Stimulated activated CD4-positive, alpha-beta T cell treated with anti-CD3 and anti-CD28 coated beads, TNF-alpha, amount 100 ng/mL, for 48 hours (primary cell): ENCODE data around the gene CCL4.
A peak's percentile ranks its signal among the peaks of the same experiment; 100 is the strongest.
"Not testable (repeated sequence)": the region's sequence is repeated elsewhere in the genome, so short reads cannot be mapped to it uniquely, and the experiment has no call there.

Experiments used
- DNase-seq, 3 donors: peaks; one replicate each; pipeline ENCODE4 v3.0.0-alpha.2; 2020; ENCODE audit warnings: low read depth in 3 of 3

The CCL4 gene

GRCh38 chr17:36103401-36103975 is at the start of gene CCL4:
CCL4 (plus strand) TSS chr17:36103827; CDS start chr17:36103906, 79 bp downstream.
- not testable (repeated sequence) for DNase-seq

DNA sequence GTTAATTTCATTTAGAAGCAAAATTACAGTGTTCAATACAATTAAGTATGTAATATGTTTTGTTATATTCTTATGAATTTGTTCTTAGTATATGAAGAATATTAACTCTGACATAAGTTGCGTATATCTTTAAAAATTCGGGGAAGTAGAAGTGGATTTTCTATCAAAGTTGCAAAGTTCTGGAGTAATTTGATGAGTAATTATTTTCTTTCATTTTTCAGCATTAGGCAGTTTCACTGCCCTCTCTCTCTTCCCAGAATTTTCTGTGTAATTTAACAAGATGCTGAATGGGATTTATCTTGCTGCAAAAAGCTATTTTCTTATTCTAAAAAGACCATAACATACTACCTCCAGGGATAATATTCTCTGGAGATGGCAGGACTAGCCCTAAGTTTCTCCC is 48.5 kb upstream of the CCL4 start:
- DNase-seq, result no peak

DNA sequence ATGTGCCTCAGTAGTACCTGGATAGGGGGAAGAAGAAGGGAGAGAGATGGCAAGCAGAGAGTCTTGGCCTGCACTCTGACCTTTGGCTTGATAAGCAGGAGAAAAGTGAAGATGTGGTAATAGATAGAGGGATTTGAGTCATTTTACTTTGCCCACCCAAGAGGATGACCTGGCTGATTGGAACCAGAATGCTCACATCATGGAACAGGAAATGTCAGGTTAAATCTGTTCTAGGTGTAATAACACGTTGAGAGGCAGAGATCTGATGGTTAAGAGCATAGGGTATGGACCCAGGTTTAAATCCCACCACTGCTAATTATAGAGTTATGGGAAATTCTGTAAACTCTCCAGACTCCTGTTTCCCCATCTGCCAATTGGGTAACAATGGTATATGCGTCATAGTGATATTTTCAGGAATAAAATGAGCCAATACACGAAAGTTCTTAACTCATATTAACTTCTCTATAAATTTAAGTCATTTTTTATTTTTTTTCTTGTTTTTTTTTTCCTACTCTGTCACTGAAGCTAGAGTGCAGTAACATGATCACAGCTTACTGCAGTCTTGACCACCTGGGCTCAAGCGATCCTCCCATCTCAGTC is 47.6 kb upstream of the CCL4 start:
- no peak for DNase-seq

DNA sequence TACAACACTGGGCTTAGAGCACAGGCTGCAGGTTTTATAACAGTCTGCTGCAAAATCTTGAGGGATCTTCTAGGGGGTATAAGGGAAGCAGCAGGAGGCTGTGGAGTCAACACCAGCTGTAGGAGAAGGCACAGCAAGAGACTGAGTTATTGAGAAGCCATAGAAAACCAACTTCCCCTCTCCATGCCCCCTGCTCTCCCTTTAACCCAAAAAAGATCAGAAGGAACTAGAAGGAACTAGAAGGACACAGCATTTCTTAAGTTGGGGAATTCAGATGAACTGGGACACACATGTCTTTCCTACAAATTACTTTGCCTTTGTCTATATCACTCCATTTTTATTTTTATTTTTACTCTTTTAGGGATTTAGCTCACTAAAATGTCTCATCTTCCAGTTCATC is 45.7 kb upstream of the CCL4 start:
- no peak for DNase-seq

DNA sequence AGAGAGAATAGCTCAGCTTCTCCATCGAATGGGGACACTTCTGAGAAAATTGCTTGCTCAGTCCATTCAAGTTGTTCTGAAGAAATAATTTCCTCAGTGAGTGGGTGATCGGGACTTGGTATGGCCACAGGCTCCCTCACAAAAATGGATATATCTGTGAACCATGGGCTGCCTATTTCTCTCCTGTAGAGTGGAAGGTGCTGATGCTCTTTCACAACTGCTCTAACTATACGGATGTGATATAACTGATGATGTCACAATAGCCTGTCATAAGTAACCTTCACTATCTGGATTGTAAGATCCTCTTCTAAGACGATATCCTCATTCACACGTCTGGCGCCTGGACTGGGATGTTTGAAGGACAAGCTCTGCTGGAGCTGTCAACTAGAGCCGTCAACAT is 44.2 kb upstream of the CCL4 start:
- DNase-seq, result no peak

DNA sequence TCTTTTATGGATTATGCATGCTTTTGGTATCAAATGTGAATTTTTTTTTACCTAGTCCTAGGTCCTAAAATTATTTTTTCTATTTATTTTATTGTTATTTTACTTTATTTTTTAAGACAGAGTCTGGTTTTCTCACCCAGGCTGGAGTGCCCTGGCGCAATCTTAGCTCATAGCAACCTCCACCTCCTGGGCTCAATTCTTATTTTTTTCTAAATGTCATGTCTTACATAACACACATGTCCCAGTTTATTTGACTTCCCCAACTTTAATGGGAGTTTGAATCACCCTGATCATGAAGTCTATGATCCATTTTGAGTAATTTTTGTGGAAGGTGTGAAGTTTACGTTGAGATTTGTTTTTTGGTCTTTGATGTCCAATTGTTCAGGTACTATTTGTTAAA is 42.8 kb upstream of the CCL4 start:
- DNase-seq, result no peak

- no peak for DNase-seq
Measured at GRCh38 chr17:36063786-36064541, 39.7 kb upstream of the CCL4 start, which contains the start of gene CCL18. CCL18 (plus strand) TSS chr17:36064272; CDS start chr17:36064343, 71 bp downstream.

GRCh38 chr17:36066365-36066985 is 37.2 kb upstream of the CCL4 start:
- no peak for DNase-seq

DNA sequence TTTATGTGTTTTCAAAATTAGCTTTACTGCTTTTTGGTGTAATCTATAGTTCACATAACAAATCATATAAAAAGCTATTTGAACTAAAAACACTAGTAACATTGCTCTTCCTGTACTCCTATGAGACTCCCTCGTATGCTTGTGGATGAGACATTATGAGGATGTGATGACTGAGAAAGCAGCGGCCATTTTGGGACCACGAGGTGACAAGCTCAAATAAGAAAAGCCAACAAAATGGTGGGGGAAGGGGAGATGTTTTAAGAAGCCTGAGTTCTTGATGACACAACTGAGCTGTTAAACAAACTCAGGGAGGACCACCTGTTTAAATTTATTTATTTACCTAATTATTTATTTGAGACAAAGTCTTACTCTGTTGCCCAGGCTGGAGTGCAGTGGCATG is 35.1 kb upstream of the CCL4 start:
- no peak for DNase-seq

DNA sequence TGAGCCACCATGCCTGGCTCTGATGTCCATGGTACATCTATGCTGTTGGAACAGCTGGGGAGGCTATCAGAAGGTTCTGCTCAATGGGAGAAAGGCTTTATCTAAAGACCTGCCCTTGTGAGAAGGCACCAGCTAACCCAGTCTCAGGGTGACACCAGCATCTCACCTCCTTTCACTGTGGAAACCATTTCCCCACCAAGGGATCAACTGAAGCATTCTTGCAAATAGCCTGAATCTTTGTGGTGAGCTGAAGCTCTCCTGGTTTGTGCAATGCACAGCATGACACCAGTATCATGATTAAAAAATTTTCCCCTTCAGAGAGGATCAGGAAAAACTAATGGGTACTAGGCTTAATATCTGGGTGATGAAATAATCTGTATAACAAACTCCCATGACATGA is 34.5 kb upstream of the CCL4 start:
- no peak for DNase-seq

- DNase-seq, result no peak
Measured at GRCh38 chr17:36070427-36070826, 33.2 kb upstream of the CCL4 start.

DNA sequence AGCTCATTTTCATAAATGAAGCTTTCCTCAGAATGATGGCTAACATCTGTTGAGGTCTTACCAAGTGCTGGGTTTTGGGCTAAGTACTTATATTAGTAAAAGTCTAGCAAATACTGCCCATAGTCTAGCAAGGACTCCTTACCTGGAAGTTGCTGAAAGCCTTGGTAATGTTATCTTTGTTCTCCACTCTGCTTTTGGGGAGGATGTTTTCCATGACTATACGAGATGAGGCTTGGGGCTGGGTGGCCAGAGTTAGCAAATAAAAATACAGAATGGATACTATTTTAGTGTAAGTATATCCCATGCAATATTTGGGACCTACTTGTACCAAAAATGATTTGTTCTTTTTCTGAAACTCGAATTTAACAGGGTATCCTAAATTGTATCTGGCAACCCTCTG is 31.9 kb upstream of the CCL4 start:
- DNase-seq, result no peak

DNA sequence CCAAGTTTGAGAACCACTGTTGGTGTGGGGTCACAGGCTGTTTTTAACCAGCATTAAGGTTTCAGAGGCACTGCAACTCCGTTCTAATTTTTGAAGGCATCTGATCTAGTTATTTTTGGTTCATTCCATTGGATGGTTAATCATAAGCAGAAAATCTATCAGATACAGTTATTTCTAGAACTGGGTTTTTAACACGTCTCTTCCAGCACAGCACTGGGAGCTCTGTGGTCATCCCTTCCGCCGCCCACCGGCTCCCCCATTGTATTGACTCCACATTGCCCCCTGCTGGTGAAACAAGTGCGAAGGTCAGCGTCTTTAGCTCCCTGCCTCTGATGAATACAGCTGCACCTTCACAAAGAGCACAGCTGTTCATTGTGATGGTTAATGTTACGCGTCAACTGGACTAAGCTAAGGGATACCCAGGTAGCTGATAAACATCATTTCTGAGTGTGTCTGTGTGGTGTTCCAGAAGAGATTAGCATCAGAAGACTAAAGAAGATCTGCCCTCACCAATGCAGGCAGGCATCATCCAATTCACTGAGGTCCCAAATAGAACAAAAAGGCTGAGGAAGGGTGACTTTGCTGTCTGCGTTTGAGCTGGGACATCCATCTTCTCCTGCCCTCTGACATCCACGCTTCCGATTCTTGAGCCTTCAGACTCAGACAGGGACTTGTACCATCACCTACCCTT is 31.1 kb upstream of the CCL4 start:
- DNase-seq, result peak; percentile 57 to 85 (median 78)

DNA sequence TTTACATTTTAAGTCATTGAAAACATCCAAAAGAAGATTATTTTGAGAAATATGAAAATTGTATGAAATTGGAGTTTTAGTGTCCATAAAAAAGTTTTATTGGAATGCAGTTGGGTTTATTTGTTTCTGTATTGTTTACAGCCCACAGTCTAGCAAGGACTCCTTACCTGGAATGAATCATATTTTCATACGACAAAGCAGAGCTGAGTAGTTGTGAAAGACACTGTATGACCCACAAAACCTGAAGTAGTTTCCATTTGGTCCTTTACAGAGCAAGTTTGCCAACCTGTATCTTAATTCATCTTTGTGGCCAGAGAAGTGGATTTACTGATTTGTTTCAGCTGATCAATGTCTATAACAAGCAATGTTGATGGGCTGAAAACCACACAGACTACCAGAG is 29.3 kb upstream of the CCL4 start:
- DNase-seq, result no peak

GRCh38 chr17:36081681-36082471 is 21.8 kb upstream of the CCL4 start:
- not testable (repeated sequence) for DNase-seq

- not testable (repeated sequence) for DNase-seq
Measured at GRCh38 chr17:36082482-36083120, 21.0 kb upstream of the CCL4 start.

DNA sequence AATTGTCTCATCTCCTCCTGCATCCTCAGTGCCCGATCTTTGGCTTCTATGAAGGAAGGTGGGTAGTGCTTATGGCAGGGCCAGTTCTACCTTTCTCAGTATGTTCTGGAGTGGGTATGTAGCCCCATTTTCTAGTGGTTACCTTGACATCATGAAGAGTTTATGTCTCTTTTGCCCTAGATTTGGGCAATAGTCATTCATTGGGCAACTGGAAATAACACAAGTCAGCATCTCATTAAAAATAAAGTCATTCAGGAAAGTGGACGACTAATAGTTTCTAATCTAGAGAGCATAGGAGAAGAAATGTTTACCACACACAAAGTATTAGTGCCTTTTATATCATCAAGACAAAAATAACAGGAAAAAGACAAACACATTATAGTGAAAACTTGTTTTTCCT is 19.9 kb upstream of the CCL4 start:
- not testable (repeated sequence) for DNase-seq

GRCh38 chr17:36085765-36086164 is 17.9 kb upstream of the CCL4 start:
- no peak for DNase-seq

GRCh38 chr17:36086791-36087190 is 16.8 kb upstream of the CCL4 start:
- DNase-seq, result no peak

DNA sequence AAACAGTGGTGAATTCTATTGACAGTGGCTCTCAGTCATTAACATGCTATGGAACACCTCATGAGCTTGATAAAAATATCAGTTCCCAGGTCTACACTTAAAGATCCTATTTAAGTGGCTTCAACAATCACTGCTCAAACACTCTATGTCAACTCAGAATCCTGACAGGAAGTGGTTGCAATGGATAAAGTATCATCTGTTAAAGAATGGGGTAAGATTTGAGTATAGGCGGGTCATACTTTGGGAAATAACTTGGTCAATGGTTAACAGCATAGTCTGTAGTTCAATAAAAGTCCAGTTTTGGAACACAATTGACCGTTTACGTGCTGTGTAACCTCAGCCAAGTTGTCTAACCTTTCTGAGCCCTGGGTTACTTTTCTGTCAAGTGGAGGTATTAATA is 16.2 kb upstream of the CCL4 start:
- not testable (repeated sequence) for DNase-seq
